Sigmoid colon (tissue), 4 donors: ENCODE measurements around the gene CPN2.

ENCODE experiments used
- CTCF ChIP-seq, 4 experiments: fragments of 450-650 bp in 3 of 4; fragments of 200-600 bp in 1 of 4; IDR thresholded peaks; one replicate each; pipeline ENCODE4 v1.5.1; 2016 to 2019; ENCODE audit warnings: antibody characterized with exemption in 4 of 4, mild to moderate bottlenecking in 3 of 4, moderate library complexity in 2 of 4
- EP300 ChIP-seq, 4 donors: sonication (generic); formaldehyde crosslinking; IDR thresholded peaks; one replicate each; pipeline ENCODE4 v1.6.1; 2017; ENCODE audit warnings: antibody characterized with exemption in 4 of 4

- TF ChIP-seq EP300 (IDR thresholded peaks at IDR 0.05): no peak
- no peak for TF ChIP-seq CTCF (IDR thresholded peaks at IDR 0.05)
These were observed 52.5 kb downstream of the CPN2 start for GRCh38 chr3:194298331-194299227.
